ENCODE results near the gene RHOBTB1.
A peak's percentile ranks its signal among the peaks of the same experiment; 100 is the strongest.

Gene RHOBTB1

GRCh38 chr10:60870803-60871202, 73.2 kb downstream of the RHOBTB1 start:
- in situ Hi-C loops (cut with HindIII; ENCODE audit: low sequenced_read_pairs) = no loop called here
- H3K4me3 ChIP-seq (ENCODE audit: low read depth, low read length) = no peak overlapping the region
- no peak for TF ChIP-seq CTCF (IDR thresholded peaks at IDR 0.05; ENCODE audit: low read depth, low read length, missing control alignments)
- DNase-seq (ENCODE audit: low read depth) = no peak

GRCh38 chr10:60870416-60870728, 73.6 kb downstream of the RHOBTB1 start:
- in situ Hi-C loops (cut with HindIII; ENCODE audit: low sequenced_read_pairs) = no loop called here
- peak; percentile 9 for TF ChIP-seq CTCF (IDR thresholded peaks at IDR 0.05; ENCODE audit: low read depth, low read length, missing control alignments)
- no peak overlapping the region for H3K4me3 ChIP-seq (ENCODE audit: low read depth, low read length)
- DNase-seq (ENCODE audit: low read depth) = no peak

- in situ Hi-C loops (cut with HindIII; ENCODE audit: low sequenced_read_pairs) = no loop called here
- TF ChIP-seq CTCF (IDR thresholded peaks at IDR 0.05; ENCODE audit: low read depth, low read length, missing control alignments) = no peak
- no peak overlapping the region for H3K4me3 ChIP-seq (ENCODE audit: low read depth, low read length)
- DNase-seq (ENCODE audit: low read depth) = no peak
Measured at GRCh38 chr10:60869652-60870415, 74.2 kb downstream of the RHOBTB1 start.

- no peak overlapping the region for H3K4me3 ChIP-seq (ENCODE audit: low read depth, low read length)
- in situ Hi-C loops (cut with HindIII; ENCODE audit: low sequenced_read_pairs) = no loop called here
- no peak for DNase-seq (ENCODE audit: low read depth)
- no peak for TF ChIP-seq CTCF (IDR thresholded peaks at IDR 0.05; ENCODE audit: low read depth, low read length, missing control alignments)
Measured at GRCh38 chr10:60868946-60869345, 75.0 kb downstream of the RHOBTB1 start.

GRCh38 chr10:60865198-60865783, 78.7 kb downstream of the RHOBTB1 start:
- no peak for TF ChIP-seq CTCF (IDR thresholded peaks at IDR 0.05; ENCODE audit: low read depth, low read length, missing control alignments)
- DNase-seq (ENCODE audit: low read depth) = no peak
- no peak overlapping the region for H3K4me3 ChIP-seq (ENCODE audit: low read depth, low read length)
- in situ Hi-C loops (cut with HindIII; ENCODE audit: low sequenced_read_pairs) = no loop called here

- TF ChIP-seq CTCF (IDR thresholded peaks at IDR 0.05; ENCODE audit: low read depth, low read length, missing control alignments) = no peak
- no peak overlapping the region for H3K4me3 ChIP-seq (ENCODE audit: low read depth, low read length)
- in situ Hi-C loops (cut with HindIII; ENCODE audit: low sequenced_read_pairs) = no loop called here
- DNase-seq (ENCODE audit: low read depth) = no peak
Measured at GRCh38 chr10:60863796-60864195, 80.2 kb downstream of the RHOBTB1 start.

Data from astrocyte of the cerebellum (primary cell).